WTC11 (cell line): Measurements from ENCODE around the gene ANO4. TPM values are rescaled to one million over a fixed set of nuclear protein-coding genes. Genes with fewer than 3 reads are reported as not detected.
A peak's percentile ranks its signal among the peaks of the same experiment; 100 is the strongest.

Experiments
- ATAC-seq: fragments of 200-7000 bp; cut with Tn5 transposase; 2 replicates; pipeline ENCODE4 v1.10.0; 2021; ENCODE audit warnings: mild to moderate bottlenecking, moderate library complexity
- CTCF ChIA-PET: fragments of 300-600 bp; sonication (Branson Sonifier 250); formaldehyde crosslinking; loops from one replicate; lab custom pipeline; 2021; ENCODE audit warnings: antibody characterized with exemption; lab: Charles Lee
- POLR2A ChIA-PET: fragments of 350-600 bp; sonication (Branson Sonifier 250); formaldehyde crosslinking; loops from one replicate; lab custom pipeline; 2021; ENCODE audit warnings: antibody characterized with exemption; lab: Charles Lee
- DNase-seq: peaks from one replicate; pipeline ENCODE4 v3.0.0; 2021; ENCODE audit warnings: low spot score
- H3K27ac Mint-ChIP-seq: 2 replicates; pipeline ENCODE4 v1.8.0; 2021; ENCODE audit warnings: mixed read lengths
- H3K27me3 Mint-ChIP-seq: 2 replicates; pipeline ENCODE4 v1.8.0; 2021; ENCODE audit warnings: low read depth, mild to moderate bottlenecking, moderate library complexity, mixed read lengths
- H3K36me3 Mint-ChIP-seq: 2 replicates; pipeline ENCODE4 v1.8.0; 2021; ENCODE audit warnings: mixed read lengths
- H3K4me1 Mint-ChIP-seq: 2 replicates; pipeline ENCODE4 v1.8.0; 2022; ENCODE audit warnings: mixed read lengths
- H3K4me3 Mint-ChIP-seq: 2 replicates; pipeline ENCODE4 v1.8.0; 2021; ENCODE audit warnings: mild to moderate bottlenecking, moderate library complexity, mixed read lengths
- H3K9me3 Mint-ChIP-seq: 2 replicates; pipeline ENCODE4 v1.8.0; 2021; ENCODE audit warnings: mixed read lengths
- CREM ChIP-seq: sonication (generic); formaldehyde crosslinking; IDR thresholded peaks from 2 replicates; pipeline ENCODE4 v1.8.1; 2022; ENCODE audit warnings: mild to moderate bottlenecking, missing genetic modification reagents, moderate library complexity
- ELF4 ChIP-seq: sonication (generic); formaldehyde crosslinking; IDR thresholded peaks from 2 replicates; pipeline ENCODE4 v1.8.1; 2022; ENCODE audit warnings: low read depth, mild to moderate bottlenecking, moderate library complexity, missing genetic modification reagents
- EMX1 ChIP-seq: fragments of 250-450 bp; sonication (Bioruptor Pico); IDR thresholded peaks from 2 replicates; pipeline ENCODE4 v1.8.0; 2021; ENCODE audit warnings: mild to moderate bottlenecking
- ESRRA ChIP-seq: sonication (generic); formaldehyde crosslinking; IDR thresholded peaks from 2 replicates; pipeline ENCODE4 v1.8.1; 2022; ENCODE audit warnings: mild to moderate bottlenecking, missing genetic modification reagents, borderline replicate concordance
- ETV6 ChIP-seq: sonication (generic); formaldehyde crosslinking; IDR thresholded peaks from 2 replicates; pipeline ENCODE4 v1.8.1; 2022; ENCODE audit warnings: mild to moderate bottlenecking, missing genetic modification reagents
- GRHL2 ChIP-seq: fragments of 250-450 bp; sonication (Bioruptor Pico); IDR thresholded peaks from 2 replicates; pipeline ENCODE4 v1.8.0; 2022; ENCODE audit warnings: mild to moderate bottlenecking, moderate library complexity; ENCODE audit not compliant: insufficient replicate concordance, severe bottlenecking
- IRF2 ChIP-seq: sonication (generic); formaldehyde crosslinking; IDR thresholded peaks from 2 replicates; pipeline ENCODE4 v1.8.0; 2022; ENCODE audit warnings: low read depth, missing genetic modification reagents, borderline replicate concordance
- JUN ChIP-seq: sonication (generic); formaldehyde crosslinking; IDR thresholded peaks from 2 replicates; pipeline ENCODE4 v1.8.0; 2023; ENCODE audit warnings: mild to moderate bottlenecking, missing genetic modification reagents
- MXD4 ChIP-seq: fragments of 250-450 bp; sonication (Bioruptor Pico); IDR thresholded peaks from 2 replicates; pipeline ENCODE4 v1.8.0; 2021; ENCODE audit warnings: mild to moderate bottlenecking, moderate library complexity, borderline replicate concordance
- OVOL2 ChIP-seq: fragments of 250-450 bp; sonication (Bioruptor Pico); IDR thresholded peaks from 2 replicates; pipeline ENCODE4 v1.9.0; 2021; ENCODE audit warnings: mild to moderate bottlenecking, borderline replicate concordance
- SP1 ChIP-seq: sonication (generic); formaldehyde crosslinking; conservative IDR thresholded peaks from 2 replicates; pipeline ENCODE4 v1.8.1; 2022; ENCODE audit warnings: missing genetic modification reagents
- ZNF263 ChIP-seq: sonication (generic); formaldehyde crosslinking; IDR thresholded peaks from 2 replicates; pipeline ENCODE4 v1.8.1; 2022; ENCODE audit warnings: low read depth, mild to moderate bottlenecking, moderate library complexity, missing genetic modification reagents
- ZNF317 ChIP-seq: sonication (generic); formaldehyde crosslinking; IDR thresholded peaks from 2 replicates; pipeline ENCODE4 v1.8.1; 2023; ENCODE audit warnings: low read depth, mild to moderate bottlenecking, moderate library complexity, missing genetic modification reagents, borderline replicate concordance
- ZNF416 ChIP-seq: fragments of 250-450 bp; sonication (Bioruptor Pico); IDR thresholded peaks from 2 replicates; pipeline ENCODE4 v1.9.0; 2021; ENCODE audit warnings: mild to moderate bottlenecking, inconsistent platforms
- total RNA-seq: library from RNA; stranded (reverse); gene quantifications from 3 replicates; pipeline ENCODE4 v1.2.3, GENCODE V29; 2021
- TF ChIP-seq, protein P1 (sequence below): sonication (generic); formaldehyde crosslinking; IDR thresholded peaks from 2 replicates; pipeline ENCODE4 v1.8.0; 2022; ENCODE audit warnings: mild to moderate bottlenecking, missing genetic modification reagents
- TF ChIP-seq, protein P2 (sequence below): sonication (generic); formaldehyde crosslinking; IDR thresholded peaks from 2 replicates; pipeline ENCODE4 v1.8.1; 2023; ENCODE audit warnings: mild to moderate bottlenecking, missing genetic modification reagents, borderline replicate concordance
- TF ChIP-seq, protein P3 (sequence below): sonication (generic); formaldehyde crosslinking; IDR thresholded peaks from 2 replicates; pipeline ENCODE4 v1.8.1; 2022; ENCODE audit warnings: mild to moderate bottlenecking, missing genetic modification reagents, moderate library complexity, borderline replicate concordance
- TF ChIP-seq, protein P4 (sequence below): sonication (generic); formaldehyde crosslinking; IDR thresholded peaks from 2 replicates; pipeline ENCODE4 v1.8.1; 2022; ENCODE audit warnings: missing genetic modification reagents, borderline replicate concordance
- TF ChIP-seq, protein P5 (sequence below): sonication (generic); formaldehyde crosslinking; IDR thresholded peaks from 2 replicates; pipeline ENCODE4 v1.8.1; 2022; ENCODE audit warnings: mild to moderate bottlenecking, moderate library complexity, missing genetic modification reagents
- TF ChIP-seq, protein P6 (sequence below): fragments of 250-450 bp; sonication (Bioruptor Pico); IDR thresholded peaks from 2 replicates; pipeline ENCODE4 v1.9.0; 2021; ENCODE audit warnings: mild to moderate bottlenecking
- TF ChIP-seq, protein P7 (sequence below): sonication (generic); formaldehyde crosslinking; IDR thresholded peaks from 2 replicates; pipeline ENCODE4 v1.8.0; 2023; ENCODE audit warnings: mild to moderate bottlenecking, missing genetic modification reagents

ANO4 gene
- total RNA-seq, 1 experiment from 2014 or later: 2.6 TPM

DNA sequence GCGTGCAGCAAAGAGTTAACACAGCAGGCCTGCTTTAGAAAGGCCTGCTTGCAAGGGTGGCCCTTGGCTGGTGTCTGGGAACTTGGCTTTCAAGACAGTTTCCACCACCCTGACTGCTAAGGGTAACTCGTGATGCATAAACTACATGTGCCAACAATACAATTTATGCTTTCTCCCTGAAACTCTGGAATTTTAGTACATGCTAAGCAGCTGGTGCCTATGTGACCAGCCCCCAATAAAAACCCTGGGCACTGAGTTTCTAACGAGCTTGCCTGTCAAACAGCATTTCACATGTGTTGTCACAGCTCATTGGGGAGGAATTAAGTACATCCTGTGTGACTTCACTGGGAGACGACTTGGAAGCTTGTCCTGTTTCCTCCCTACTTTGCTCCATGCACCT, 282.3 kb downstream of the ANO4 start:
- ATAC-seq: peak; percentile 50
- no peak for TF ChIP-seq MXD4 (CRISPR knock-in tag)
- no peak for TF ChIP-seq JUN (CRISPR knock-in tag)
- no peak for TF ChIP-seq OVOL2 (CRISPR knock-in tag)
- TF ChIP-seq IRF2 (CRISPR knock-in tag): no peak
- TF ChIP-seq, protein P1, sequence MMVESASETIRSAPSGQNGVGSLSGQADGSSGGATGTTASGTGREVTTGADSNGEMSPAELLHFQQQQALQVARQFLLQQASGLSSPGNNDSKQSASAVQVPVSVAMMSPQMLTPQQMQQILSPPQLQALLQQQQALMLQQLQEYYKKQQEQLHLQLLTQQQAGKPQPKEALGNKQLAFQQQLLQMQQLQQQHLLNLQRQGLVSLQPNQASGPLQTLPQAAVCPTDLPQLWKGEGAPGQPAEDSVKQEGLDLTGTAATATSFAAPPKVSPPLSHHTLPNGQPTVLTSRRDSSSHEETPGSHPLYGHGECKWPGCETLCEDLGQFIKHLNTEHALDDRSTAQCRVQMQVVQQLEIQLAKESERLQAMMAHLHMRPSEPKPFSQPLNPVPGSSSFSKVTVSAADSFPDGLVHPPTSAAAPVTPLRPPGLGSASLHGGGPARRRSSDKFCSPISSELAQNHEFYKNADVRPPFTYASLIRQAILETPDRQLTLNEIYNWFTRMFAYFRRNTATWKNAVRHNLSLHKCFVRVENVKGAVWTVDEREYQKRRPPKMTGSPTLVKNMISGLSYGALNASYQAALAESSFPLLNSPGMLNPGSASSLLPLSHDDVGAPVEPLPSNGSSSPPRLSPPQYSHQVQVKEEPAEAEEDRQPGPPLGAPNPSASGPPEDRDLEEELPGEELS (CRISPR knock-in tag): no peak
- no peak for TF ChIP-seq ZNF317 (CRISPR knock-in tag)
- TF ChIP-seq ZNF263: no peak
- TF ChIP-seq, all 79 proteins: peak for 0
- CTCF ChIA-PET: interaction anchor here (0.6 kb wide), 1 partner anchor 39 kb away, joined by 4 read pairs; no protein-coding TSS in a partner anchor
- H3K4me3 Mint-ChIP-seq: no peak overlapping the region
- peaks cover 13% of the 10 kb centered on the region for H3K9me3 Mint-ChIP-seq
- no peaks in the 10 kb centered on the region for H3K27me3 Mint-ChIP-seq
- H3K27ac Mint-ChIP-seq: no peak overlapping the region
- H3K36me3 Mint-ChIP-seq: no peaks in the 10 kb centered on the region
- peaks cover 25% of the 10 kb centered on the region for H3K4me1 Mint-ChIP-seq
- POLR2A ChIA-PET: no interaction called here
- DNase-seq: no peak

DNA sequence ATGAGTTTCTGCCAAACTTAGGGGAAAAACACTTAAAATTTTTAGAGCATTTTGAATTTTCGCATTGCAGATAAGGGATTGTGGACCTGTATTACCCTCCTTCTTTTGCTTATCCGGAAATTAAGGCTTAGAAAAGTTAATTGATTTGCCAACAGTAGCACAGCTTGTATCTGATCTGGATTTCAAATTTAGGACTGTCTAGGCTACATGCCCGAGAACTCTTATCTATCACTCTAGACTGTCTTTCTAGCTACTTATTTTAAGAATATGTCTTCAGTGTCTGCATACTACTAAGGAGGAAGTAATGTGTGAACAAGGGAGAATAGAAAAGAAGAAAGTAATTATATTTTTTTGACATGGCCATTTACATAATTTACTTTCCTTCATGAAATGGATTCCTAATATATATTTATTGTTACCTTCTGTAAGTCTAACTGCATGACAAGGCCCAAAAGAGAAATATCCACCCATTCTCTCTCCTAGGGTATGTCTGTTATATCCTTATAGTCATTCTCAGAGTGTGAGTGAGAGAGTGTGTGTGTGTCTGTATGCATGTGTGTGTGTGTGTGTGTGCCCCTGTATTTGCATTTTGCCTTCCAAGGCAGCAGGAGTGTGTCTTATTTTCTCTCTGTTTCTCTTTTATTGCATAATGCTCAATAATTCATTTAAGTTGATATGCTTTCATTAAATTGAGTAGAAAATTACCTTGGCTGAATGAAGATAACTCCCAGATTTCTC, 283.4 kb downstream of the ANO4 start:
- POLR2A ChIA-PET: no interaction called here
- H3K36me3 Mint-ChIP-seq: no peaks in the 10 kb centered on the region
- H3K27ac Mint-ChIP-seq: no peak overlapping the region
- ATAC-seq: no peak
- no peak overlapping the region for H3K4me3 Mint-ChIP-seq
- CTCF ChIA-PET: no interaction called here
- no peaks in the 10 kb centered on the region for H3K27me3 Mint-ChIP-seq
- no peak for DNase-seq
- peaks cover 25% of the 10 kb centered on the region for H3K4me1 Mint-ChIP-seq
- peaks cover 8% of the 10 kb centered on the region; the same call in 1 of the 2 replicates for H3K9me3 Mint-ChIP-seq
- no peak for TF ChIP-seq IRF2 (CRISPR knock-in tag)
- TF ChIP-seq ELF4 (CRISPR knock-in tag): no peak
- TF ChIP-seq, protein P2, sequence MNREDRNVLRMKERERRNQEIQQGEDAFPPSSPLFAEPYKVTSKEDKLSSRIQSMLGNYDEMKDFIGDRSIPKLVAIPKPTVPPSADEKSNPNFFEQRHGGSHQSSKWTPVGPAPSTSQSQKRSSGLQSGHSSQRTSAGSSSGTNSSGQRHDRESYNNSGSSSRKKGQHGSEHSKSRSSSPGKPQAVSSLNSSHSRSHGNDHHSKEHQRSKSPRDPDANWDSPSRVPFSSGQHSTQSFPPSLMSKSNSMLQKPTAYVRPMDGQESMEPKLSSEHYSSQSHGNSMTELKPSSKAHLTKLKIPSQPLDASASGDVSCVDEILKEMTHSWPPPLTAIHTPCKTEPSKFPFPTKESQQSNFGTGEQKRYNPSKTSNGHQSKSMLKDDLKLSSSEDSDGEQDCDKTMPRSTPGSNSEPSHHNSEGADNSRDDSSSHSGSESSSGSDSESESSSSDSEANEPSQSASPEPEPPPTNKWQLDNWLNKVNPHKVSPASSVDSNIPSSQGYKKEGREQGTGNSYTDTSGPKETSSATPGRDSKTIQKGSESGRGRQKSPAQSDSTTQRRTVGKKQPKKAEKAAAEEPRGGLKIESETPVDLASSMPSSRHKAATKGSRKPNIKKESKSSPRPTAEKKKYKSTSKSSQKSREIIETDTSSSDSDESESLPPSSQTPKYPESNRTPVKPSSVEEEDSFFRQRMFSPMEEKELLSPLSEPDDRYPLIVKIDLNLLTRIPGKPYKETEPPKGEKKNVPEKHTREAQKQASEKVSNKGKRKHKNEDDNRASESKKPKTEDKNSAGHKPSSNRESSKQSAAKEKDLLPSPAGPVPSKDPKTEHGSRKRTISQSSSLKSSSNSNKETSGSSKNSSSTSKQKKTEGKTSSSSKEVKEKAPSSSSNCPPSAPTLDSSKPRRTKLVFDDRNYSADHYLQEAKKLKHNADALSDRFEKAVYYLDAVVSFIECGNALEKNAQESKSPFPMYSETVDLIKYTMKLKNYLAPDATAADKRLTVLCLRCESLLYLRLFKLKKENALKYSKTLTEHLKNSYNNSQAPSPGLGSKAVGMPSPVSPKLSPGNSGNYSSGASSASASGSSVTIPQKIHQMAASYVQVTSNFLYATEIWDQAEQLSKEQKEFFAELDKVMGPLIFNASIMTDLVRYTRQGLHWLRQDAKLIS (CRISPR knock-in tag): no peak
- no peak for TF ChIP-seq GRHL2 (CRISPR knock-in tag)
- no peak for TF ChIP-seq SP1 (CRISPR knock-in tag)
- TF ChIP-seq ZNF263: no peak
- TF ChIP-seq ZNF416 (CRISPR knock-in tag): no peak
- TF ChIP-seq CREM (CRISPR knock-in tag): no peak
- TF ChIP-seq EMX1 (CRISPR knock-in tag): no peak
- TF ChIP-seq, protein P3, sequence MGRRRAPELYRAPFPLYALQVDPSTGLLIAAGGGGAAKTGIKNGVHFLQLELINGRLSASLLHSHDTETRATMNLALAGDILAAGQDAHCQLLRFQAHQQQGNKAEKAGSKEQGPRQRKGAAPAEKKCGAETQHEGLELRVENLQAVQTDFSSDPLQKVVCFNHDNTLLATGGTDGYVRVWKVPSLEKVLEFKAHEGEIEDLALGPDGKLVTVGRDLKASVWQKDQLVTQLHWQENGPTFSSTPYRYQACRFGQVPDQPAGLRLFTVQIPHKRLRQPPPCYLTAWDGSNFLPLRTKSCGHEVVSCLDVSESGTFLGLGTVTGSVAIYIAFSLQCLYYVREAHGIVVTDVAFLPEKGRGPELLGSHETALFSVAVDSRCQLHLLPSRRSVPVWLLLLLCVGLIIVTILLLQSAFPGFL (CRISPR knock-in tag): no peak
- TF ChIP-seq, protein P4, sequence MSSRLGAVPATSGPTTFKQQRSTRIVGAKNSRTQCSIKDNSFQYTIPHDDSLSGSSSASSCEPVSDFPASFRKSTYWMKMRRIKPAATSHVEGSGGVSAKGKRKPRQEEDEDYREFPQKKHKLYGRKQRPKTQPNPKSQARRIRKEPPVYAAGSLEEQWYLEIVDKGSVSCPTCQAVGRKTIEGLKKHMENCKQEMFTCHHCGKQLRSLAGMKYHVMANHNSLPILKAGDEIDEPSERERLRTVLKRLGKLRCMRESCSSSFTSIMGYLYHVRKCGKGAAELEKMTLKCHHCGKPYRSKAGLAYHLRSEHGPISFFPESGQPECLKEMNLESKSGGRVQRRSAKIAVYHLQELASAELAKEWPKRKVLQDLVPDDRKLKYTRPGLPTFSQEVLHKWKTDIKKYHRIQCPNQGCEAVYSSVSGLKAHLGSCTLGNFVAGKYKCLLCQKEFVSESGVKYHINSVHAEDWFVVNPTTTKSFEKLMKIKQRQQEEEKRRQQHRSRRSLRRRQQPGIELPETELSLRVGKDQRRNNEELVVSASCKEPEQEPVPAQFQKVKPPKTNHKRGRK: no peak
- TF ChIP-seq, protein P5, sequence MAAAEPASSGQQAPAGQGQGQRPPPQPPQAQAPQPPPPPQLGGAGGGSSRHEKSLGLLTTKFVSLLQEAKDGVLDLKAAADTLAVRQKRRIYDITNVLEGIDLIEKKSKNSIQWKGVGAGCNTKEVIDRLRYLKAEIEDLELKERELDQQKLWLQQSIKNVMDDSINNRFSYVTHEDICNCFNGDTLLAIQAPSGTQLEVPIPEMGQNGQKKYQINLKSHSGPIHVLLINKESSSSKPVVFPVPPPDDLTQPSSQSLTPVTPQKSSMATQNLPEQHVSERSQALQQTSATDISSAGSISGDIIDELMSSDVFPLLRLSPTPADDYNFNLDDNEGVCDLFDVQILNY (CRISPR knock-in tag): no peak
- TF ChIP-seq ESRRA (CRISPR knock-in tag): no peak
- no peak for TF ChIP-seq ETV6 (CRISPR knock-in tag)
- TF ChIP-seq, protein P6, sequence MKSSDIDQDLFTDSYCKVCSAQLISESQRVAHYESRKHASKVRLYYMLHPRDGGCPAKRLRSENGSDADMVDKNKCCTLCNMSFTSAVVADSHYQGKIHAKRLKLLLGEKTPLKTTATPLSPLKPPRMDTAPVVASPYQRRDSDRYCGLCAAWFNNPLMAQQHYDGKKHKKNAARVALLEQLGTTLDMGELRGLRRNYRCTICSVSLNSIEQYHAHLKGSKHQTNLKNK (CRISPR knock-in tag): no peak
- TF ChIP-seq, protein P7, sequence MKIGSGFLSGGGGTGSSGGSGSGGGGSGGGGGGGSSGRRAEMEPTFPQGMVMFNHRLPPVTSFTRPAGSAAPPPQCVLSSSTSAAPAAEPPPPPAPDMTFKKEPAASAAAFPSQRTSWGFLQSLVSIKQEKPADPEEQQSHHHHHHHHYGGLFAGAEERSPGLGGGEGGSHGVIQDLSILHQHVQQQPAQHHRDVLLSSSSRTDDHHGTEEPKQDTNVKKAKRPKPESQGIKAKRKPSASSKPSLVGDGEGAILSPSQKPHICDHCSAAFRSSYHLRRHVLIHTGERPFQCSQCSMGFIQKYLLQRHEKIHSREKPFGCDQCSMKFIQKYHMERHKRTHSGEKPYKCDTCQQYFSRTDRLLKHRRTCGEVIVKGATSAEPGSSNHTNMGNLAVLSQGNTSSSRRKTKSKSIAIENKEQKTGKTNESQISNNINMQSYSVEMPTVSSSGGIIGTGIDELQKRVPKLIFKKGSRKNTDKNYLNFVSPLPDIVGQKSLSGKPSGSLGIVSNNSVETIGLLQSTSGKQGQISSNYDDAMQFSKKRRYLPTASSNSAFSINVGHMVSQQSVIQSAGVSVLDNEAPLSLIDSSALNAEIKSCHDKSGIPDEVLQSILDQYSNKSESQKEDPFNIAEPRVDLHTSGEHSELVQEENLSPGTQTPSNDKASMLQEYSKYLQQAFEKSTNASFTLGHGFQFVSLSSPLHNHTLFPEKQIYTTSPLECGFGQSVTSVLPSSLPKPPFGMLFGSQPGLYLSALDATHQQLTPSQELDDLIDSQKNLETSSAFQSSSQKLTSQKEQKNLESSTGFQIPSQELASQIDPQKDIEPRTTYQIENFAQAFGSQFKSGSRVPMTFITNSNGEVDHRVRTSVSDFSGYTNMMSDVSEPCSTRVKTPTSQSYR (CRISPR knock-in tag): no peak
